Fibroblast of lung (primary cell): ENCODE measurements around the gene TSPYL1.

Source experiments
- CTCF ChIP-seq, 2 donors: IDR thresholded peaks in 1 of 2; conservative IDR thresholded peaks in 1 of 2; 1 replicate in 1 of 2; 2 replicates in 1 of 2; pipeline ENCODE4 v1.5.1; 2011 to 2012; ENCODE audit warnings: low read length in 2 of 2, control low read depth in 1 of 2, inconsistent platforms in 1 of 2, low read depth in 1 of 2, mild to moderate bottlenecking in 1 of 2
- EZH2 ChIP-seq: IDR thresholded peaks from 2 replicates; pipeline ENCODE4 v1.5.1; 2012; ENCODE audit warnings: low read length, control low read depth, mild to moderate bottlenecking; ENCODE audit errors: missing control alignments

DNA sequence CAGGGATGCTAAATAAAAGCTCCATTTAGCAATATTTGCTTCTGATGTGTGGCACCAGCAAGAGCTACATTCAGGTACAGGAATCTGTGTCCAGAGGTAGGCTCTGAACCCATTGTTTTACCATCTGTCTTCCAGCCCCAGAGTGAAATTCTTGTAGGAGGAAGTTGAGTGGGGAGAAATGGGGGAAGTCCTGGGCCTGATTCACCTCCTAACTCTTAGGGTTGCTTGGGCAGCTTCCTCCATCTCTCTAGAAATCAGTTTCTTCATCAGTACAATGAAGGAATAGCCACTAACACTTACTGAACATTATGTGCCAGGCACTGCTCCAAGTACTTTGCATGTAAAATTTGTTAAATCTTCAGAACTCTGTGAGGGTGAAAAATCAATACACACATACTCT is 35.1 kb upstream of the TSPYL1 start:
- TF ChIP-seq CTCF (conservative IDR thresholded peaks at IDR 0.05 in 1 of 2, IDR thresholded peaks at IDR 0.05 in 1 of 2; ENCODE audit: low read depth in 1 of 2, low read length in 2 of 2) = no peak
- TF ChIP-seq EZH2 = no peak
